ENCODE data around the gene ZDHHC6. TPM values are rescaled to one million over a fixed set of nuclear protein-coding genes. Genes with fewer than 3 reads are reported as not detected.
A peak's percentile ranks its signal among the peaks of the same experiment; 100 is the strongest.
"Not testable (repeated sequence)": the region's sequence is repeated elsewhere in the genome, so short reads cannot be mapped to it uniquely, and the experiment has no call there.

The ZDHHC6 gene, protein sequence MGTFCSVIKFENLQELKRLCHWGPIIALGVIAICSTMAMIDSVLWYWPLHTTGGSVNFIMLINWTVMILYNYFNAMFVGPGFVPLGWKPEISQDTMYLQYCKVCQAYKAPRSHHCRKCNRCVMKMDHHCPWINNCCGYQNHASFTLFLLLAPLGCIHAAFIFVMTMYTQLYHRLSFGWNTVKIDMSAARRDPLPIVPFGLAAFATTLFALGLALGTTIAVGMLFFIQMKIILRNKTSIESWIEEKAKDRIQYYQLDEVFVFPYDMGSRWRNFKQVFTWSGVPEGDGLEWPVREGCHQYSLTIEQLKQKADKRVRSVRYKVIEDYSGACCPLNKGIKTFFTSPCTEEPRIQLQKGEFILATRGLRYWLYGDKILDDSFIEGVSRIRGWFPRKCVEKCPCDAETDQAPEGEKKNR
- polyA plus RNA-seq (2013, experiment 1 of 2; ENCODE audit: insufficient read length) = 30.9 TPM
- 22.0 TPM for polyA plus RNA-seq (2013, experiment 2 of 2; ENCODE audit: insufficient read length)

DNA sequence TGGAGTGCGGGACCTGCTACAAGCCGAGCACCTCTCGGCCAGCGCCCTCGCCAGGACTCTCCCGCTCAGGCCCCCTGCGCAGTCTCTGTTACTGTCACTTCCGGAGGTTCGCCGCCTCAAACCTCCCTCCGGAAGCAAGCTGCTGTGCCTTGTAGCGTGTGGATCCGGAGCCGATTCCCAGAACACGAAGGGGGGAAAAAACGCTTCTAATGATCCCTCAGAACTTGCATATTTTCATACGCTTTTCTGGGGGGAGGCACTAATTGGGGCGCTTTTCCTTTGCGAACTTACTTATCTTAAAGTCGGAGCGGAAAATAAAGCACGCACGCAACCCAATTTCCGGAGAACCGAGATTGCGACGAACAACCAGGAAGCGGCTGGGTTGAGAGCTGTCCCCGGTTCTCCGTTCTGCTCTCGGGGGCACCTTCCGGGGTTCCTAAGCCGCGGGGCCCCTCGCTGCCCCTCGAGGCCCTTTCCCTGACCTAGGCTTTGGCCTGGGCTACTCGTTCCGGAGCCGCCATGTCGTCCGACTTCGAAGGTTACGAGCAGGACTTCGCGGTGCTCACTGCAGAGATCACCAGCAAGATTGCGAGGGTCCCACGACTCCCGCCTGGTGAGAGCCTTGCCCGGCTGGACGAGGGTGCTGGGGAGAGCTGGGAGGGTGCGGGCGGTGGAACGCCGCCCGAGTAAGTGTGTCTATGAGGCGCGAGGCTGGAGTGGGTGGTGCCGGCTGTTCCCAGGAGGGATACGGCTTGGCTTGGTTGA, at the start of gene ZDHHC6, which contains the start of gene VTI1A:
Gene ZDHHC6, minus strand, starts transcription at position 60 of the 765 bp plus-strand sequence. CDS start 1,478 bp downstream, outside the sequence.
Gene VTI1A, plus strand, starts transcription at position 361 of the 765 bp plus-strand sequence. Its CDS starts 159 bp downstream, at position 520.
- peak; percentile 85 for DNase-seq

DNA sequence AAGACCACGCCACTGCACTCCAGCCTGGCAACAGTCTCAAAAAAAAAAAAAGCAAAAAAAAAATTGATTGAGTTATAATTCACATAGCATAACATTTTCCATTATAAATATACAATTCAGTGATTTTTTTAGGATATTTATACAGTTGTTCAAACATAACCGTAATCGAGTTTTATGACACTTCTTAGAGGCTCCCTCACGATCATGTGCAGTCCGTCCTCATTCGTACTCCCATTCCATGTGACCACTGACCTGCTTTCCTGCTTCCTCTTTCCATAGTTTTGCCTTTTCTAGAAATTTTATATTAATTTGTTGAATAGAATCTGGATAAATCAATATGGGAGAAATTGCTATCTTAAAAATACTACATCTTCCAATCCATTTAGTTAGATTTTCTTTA, 46.0 kb upstream of the ZDHHC6 start:
- DNase-seq = no peak

DNA sequence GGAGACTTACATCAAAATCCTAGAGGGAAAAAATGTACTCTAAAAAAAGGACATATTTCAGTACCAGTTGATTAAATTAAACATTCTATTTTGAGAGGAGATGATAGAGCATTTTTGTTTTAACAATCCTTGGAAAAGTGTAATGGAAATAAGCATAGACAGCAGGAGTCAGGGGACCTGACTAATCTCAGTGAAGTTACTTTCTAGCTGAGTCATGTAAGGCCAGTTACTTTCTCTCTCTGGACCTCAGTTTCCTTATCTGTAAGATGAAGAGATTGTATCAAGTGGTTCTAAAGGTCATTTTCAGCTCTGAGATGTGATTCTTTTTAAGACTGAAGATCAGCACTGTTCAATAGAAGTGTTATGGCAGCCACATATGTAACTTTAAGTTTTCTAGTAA, 44.4 kb upstream of the ZDHHC6 start:
- peak; percentile 52 for DNase-seq

DNA sequence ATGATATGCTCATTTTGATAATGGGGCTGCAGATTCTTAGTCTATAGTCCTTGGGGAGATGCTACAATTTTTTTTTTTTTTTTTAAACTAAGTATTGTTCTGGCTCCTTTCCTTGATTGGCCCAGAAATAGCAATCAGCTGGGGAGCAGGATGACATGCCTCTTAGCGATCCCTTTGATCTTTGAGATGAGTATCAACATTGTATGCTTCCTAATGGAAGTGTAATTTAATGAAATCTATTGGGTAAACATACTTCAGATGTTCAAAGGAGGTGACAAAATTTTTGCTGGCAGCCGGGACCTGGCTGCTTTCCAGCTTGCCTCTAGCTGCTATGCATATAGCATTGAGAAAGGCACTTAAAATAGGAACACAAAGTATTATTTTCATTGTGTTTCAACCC, 43.8 kb upstream of the ZDHHC6 start:
- peak; percentile 27 for DNase-seq

DNA sequence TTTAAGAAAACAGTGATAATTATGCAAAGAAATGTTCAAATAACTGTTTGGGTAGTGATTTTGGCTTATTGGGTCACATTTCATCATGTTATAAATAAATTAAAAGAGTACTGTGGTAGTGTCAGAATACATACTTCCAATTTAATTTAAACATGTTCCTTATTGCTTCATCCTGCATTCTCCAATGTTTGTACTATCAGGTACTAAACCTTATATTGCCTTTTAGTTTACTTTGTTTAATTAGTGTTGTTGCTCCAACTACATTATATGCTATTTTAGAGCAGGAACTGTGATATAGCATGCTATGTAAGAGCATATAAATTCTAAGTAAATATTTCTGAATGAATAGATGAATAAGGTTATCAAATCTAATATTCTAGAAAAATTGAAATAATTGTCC, 41.2 kb upstream of the ZDHHC6 start:
- DNase-seq = no peak

DNA sequence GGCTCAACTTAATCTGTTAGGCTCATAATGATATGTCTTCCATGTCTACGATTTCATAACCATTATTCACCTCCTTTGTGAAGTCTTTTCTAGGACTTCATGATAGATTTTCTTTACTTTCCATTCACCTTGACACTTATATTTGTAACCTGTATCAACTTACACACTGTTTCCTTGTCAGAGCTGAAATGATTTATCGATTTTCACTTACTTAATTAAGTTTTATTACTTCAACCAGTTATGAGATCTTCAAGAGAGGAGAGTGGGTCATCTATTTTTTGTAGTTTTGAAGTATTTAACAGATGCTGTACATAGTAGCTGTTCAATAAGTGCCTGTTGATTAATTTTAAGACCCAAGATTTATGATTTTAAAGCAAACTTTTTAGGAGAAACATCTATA, 37.7 kb upstream of the ZDHHC6 start:
- no peak for DNase-seq

DNA sequence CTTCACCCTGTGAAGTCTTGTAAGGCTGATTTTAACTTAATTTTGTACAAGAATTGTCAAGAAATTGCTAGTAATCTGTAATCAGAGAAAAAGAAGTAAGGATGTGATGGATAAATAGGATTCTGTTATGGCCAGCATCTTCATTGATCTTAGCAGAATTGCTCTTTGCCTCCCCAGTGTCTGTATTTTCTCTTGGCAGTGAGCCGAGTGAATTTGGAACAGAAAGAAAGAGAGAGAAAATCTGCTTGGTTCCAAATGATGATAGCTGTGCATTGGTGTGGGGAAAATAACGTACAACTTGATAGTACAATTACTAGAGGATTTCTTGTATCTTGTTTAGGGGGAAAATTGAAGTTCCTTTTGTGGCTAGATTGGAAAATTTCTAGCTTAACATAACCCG, 34.9 kb upstream of the ZDHHC6 start:
- no peak for DNase-seq

DNA sequence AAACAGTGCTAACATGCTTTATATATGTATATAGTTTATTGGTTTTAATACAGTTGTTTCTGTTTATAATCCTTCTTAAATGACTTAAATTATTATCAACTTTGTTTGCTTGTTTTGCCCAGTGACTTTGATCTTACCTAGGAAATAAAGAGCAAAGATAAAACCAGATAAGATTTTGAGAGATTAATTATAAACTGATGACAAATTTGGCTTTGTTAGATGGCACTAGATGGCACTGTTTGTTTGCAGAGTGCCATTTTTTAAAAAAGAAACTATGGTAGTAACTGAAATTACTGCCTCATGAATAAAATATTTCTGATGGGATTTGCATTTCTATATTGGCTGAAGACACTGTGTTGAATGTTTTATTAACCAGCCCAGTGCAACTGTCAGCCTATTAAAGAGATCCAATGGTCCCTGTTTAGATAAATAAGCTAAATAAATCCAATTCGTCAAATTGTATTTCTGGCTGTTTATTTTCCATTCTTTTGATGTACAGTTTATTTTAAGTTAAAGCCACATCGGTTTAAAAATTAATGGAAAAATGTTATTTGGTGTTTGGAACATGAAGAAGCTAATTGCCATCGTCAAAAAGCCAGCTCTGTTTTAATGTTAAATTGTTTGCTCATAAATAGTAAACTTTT, 29.0 kb upstream of the ZDHHC6 start:
- DNase-seq = peak; percentile 41

DNA sequence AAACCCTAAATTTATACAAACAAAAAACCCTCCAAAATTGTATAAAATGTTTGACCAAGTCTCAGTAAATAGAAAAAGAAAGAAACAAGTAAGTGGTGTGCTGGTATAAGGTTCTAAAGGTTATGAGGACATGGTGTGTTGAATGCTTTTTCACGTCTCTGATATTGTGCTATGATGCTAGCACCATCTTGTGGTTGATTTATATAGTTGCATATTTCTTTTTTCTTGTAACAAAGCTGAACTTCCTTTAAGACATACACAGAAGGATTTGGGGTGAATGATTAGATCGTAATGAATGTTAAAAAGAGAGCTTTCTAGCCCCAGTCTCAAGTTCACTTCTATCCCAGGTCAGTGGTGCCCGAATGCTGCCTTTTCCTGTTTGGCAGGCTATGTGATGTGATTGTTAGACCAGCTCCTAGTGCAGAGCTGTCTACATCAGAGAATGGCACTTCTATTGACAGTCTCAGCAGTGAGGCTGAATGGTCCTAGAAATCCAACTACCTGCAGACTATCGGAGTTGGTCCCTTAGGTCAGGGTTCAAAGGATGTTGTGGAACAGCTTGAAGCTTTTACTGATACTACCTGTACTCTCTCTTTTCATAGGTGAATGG, 25.3 kb upstream of the ZDHHC6 start:
- DNase-seq = peak; percentile 55

DNA sequence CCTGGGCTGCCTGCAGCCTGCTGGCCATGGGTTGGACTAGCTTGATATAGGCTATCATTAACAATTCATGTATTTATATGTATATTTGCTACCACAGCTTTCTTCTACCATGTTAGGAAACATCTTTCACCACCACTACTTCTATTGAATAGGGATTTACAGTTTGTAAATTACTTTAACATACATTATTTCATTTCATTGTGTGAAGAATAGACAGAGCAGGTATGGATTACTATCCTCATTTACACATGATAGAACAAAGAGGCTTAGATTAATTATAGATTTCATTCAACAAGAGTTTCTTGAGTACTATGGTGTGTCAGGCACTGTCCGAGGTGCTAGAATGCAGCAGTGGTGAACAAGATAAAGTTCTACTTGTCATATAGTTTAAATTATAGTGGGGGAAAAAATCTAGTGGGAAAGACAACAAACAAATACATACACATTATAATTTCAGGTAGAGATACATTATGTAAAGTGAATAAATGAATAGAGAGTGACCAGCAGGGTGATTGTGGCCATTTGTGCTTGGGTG, 20.9 kb upstream of the ZDHHC6 start:
- DNase-seq = peak; percentile 2

DNA sequence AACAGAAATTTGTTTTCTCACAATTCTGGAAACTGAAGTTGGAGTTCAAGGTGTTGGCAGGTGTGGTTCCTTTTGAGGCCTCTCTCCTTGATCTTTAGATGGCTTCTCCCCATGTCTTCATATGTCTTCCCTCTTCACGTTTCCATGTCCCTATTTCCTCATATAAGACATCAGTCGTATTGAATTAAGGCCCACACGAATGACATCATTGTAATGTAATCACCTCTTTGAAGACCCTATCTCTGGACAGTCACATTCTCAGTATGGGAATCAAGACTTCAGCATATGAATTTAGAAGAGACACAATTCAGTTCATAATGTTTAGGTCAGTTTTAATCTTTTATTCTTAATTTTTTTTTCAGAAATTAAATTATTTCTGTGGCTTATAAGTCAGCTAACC, 20.1 kb upstream of the ZDHHC6 start:
- DNase-seq = no peak

DNA sequence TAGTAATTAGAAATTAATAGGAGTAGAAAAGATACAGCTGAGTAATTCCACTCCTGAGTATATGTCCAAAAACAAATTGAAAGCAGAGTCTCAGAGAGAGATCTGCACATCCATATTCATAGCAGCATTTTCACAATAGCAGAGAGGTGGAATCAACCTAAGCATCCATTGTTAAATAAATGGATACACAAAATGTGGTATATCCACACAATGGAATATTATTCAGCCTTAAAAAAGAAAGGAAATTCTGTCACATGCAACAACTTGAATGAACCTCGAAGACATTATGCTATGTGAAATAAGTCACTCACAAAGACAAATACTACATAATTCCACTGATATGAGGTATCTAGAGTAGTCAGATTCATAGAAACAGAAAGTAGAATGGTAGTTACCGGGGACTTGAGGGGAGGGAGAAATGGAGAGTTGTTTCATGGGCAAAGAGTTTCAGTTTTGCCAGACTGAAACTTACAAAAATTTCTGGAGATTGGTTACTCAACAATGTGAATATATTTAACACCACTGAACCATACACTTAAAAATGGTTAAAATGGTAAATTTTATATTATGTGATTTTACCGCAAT, 18.7 kb upstream of the ZDHHC6 start:
- no peak for DNase-seq

DNA sequence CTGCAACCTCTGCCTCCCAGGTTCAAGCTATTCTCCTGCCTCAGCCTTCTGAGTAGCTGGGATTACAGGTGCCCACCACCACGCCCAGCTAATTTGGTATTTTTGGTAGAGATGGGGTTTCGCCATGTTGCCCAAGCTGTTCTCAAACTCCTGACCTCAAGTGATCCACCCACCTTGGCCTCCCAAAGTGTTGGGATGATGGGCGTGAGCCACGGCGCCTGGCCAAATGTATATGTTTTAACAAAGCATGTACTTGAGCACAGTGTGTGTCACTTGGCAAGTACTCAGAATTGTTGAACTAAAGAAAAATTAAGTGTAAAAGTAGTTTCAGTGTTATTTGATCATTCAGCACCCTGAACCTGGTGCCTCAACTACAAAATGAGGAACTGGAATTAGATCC, 17.4 kb upstream of the ZDHHC6 start:
- DNase-seq = not testable (repeated sequence)

DNA sequence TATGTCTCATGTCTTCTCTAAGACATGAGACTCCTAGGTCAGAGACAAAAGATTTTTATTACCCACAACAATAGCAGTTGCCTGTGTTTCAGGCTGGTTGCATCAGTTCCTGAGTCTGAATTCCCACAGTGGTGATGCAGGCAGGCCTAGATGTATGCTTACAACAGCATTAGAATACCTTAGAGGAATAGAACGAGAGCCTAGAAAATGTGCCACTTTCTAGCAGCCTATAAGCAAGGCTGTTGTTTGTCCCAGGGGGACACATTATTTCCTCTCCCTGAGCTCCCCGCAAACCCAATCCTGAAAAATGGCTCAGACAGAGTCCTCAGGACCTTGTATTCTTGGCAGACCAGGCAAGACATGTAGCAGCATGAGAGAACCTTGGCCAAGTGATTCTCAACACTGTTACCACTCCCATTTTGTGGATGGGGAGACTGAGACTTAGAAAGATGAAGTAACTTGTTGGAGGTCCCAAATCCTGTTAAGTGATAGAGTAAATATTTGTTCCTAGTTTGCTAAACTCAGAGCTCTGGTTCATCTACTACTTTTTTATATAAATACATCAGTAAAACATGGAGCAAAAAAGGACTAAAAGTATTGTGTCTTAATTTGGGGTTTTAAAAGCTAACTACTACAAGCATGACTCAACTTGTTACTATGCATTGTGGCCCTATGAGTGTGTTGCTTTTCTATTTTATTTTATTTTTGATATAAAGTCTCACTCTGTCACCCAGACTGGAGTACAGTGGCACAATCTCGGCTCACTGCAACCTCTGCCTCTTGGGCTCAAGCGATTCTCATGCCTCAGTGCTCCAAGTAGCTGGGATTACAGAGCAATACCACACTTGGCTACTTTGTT, 14.5 kb upstream of the ZDHHC6 start:
- DNase-seq = peak; percentile 85

DNA sequence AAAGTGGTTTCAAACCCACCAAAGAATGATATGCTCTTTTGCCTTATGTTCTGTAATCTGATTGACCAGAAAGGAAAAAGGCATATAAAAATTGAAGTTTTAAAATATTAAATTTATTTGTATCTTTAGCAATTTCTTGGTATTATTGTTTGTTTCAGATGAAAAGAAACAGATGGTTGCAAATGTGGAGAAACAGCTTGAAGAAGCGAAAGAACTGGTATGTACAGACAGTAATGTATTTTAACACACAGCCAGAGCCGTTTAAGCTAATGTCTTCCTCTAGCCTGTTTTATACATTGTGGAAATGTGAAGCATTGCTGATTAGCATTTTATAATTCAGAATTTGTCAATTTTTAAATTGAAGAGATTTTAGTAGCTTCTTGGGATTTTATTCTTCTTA, 13.7 kb upstream of the ZDHHC6 start:
- no peak for DNase-seq

DNA sequence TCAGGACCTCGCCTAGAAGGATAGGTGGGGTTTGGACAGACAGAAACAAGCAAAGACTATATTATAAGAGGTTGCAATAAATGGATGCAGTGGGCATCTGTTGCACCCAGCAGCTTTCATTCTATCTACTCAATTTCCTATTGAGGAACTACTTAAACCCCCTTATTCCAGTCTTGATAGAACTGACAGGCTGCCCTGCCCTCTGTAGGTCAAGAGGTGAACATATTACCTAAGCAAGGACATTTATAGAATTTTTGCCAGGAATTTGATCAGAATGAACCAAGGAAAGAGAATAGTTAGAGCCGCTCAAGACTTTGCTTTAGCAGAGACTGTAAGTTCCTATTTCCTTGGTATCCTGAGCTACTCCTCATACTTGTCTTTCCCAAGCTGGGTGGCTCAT, 9.8 kb upstream of the ZDHHC6 start:
- no peak for DNase-seq

DNA sequence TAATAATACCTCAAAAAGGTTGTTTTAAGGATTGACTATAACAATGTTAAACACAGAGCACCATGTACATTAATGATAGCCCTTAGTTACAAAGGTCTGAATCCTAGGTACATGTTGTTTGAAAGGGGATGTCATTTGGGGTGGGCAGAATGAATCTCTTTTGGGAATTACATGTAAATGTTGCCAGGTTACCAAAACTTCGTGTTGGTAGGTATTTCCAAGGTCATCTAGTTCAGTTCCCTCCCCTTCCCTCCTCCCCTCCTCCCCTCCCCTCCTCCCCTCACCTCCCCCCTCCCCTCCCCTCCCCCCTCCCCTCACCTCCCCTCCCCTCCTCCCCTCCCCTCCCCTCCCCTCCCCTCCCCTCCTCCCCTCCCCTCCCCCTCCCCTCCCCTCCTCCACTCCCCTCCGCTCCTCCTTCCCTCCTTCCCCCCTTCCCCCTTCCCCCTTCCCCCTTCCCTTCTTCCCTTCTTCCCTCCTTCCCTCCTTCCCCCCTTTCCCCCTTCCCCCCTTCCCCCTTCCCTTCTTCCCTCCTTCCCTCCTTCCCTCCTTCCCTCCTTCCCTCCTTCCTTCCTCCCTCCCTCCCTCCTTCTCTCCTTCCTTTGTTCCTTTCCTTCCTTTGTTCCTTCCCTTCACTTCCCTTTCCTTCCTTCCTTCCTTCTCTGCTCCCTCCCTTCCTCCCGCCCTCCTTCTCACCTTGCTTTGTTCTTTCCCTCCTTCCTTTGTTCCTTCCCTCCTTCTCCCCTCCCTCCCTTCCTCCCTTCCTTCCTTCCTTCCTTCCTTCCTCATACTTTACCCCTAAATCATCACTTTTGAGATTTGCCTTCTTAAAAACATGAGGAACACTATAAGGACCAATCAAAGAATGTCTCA, 8.4 kb upstream of the ZDHHC6 start:
- DNase-seq = no peak

DNA sequence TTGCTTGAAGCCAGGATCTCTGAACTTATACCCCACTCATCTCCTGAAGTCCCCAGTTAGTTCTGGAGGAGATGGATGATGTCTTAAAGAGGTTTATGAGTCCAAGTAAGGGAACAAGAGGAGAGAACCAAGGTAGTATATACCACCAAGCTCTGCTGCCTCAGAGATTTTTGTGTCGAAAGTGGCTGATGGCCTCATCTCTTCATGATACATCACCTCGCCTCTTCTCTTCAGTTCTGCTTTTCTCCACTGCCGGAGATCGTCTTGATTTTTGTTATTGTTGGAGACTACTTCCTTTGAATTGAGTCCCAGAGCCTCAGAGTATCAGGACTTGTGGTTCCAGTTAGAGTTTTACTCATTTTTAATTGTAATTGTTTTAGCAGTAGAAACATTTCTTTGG, 2.2 kb upstream of the ZDHHC6 start:
- DNase-seq = no peak

DNA sequence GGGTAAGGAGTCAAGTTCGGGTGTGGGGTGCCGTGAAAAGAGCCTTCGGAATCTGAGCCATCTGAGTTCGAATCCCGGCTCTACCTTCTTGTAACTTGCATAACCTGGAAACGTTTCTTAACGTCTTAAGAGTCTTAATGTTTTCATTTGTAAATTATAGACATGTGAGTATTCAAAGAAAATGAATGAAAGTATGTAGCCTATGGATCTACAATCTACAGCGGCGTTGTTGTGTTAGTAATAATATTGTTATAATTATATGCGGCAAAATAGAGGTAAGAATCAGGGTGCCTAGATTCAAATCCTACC, 860 bp upstream of the ZDHHC6 start:
- no peak for DNase-seq
